ENCODE measurements around the gene PCDH19.

DNA sequence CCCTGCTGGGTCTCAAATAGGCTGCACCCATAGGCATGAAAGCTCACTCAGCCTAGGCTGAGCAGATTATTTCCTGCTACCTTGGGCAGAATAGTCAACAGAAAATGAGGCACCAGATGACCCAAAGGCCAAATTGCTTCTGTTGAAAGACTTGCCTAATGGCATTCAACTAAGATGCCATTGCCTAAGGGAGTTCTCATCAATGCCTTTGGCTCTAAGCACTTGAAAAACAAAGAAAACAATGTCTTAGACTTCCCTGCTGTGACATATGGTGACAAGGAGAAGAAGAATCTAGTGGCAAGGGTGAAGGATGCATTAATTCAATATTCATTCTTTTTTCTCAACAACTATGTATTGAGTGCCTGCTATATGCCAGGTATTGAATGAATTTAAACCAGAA is 25.7 kb upstream of the PCDH19 start:
- TF ChIP-seq, protein P1, sequence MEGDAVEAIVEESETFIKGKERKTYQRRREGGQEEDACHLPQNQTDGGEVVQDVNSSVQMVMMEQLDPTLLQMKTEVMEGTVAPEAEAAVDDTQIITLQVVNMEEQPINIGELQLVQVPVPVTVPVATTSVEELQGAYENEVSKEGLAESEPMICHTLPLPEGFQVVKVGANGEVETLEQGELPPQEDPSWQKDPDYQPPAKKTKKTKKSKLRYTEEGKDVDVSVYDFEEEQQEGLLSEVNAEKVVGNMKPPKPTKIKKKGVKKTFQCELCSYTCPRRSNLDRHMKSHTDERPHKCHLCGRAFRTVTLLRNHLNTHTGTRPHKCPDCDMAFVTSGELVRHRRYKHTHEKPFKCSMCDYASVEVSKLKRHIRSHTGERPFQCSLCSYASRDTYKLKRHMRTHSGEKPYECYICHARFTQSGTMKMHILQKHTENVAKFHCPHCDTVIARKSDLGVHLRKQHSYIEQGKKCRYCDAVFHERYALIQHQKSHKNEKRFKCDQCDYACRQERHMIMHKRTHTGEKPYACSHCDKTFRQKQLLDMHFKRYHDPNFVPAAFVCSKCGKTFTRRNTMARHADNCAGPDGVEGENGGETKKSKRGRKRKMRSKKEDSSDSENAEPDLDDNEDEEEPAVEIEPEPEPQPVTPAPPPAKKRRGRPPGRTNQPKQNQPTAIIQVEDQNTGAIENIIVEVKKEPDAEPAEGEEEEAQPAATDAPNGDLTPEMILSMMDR (IDR thresholded peaks at IDR 0.05; ENCODE audit: poor library complexity, severe bottlenecking) = no peak
- TF ChIP-seq EP300 (conservative IDR thresholded peaks at IDR 0.05; ENCODE audit: poor library complexity, severe bottlenecking) = peak; percentile 46
- no peak for TF ChIP-seq EZH2 (IDR thresholded peaks at IDR 0.05; ENCODE audit: borderline replicate concordance, insufficient read depth, low read length, poor library complexity, severe bottlenecking)

Data from neural cell (in vitro differentiated cells).